Chondrocyte (in vitro differentiated cells): Measurements from ENCODE around the gene PPP6R1. TPM values are rescaled to one million over a fixed set of nuclear protein-coding genes. Genes with fewer than 3 reads are reported as not detected.

Experiments used
- DNase-seq: peaks from one replicate; pipeline ENCODE4 v3.0.0; 2021; ENCODE audit warnings: mixed read lengths, low spot score
- H3K27ac Mint-ChIP-seq: one replicate; pipeline ENCODE4 v1.8.0; 2021; ENCODE audit warnings: mild to moderate bottlenecking, moderate library complexity, mixed read lengths; ENCODE audit not compliant: unreplicated experiment
- H3K27me3 Mint-ChIP-seq: 2 replicates; pipeline ENCODE4 v1.8.0; 2021; ENCODE audit warnings: low read depth, mixed read lengths
- H3K36me3 Mint-ChIP-seq: 2 replicates; pipeline ENCODE4 v1.8.0; 2021; ENCODE audit warnings: low read depth, mixed read lengths
- H3K4me1 Mint-ChIP-seq: 2 replicates; pipeline ENCODE4 v1.8.0; 2021; ENCODE audit warnings: low read depth, mild to moderate bottlenecking, mixed read lengths
- H3K4me3 Mint-ChIP-seq: one replicate; pipeline ENCODE4 v1.8.0; 2021; ENCODE audit warnings: mild to moderate bottlenecking, moderate library complexity, mixed read lengths; ENCODE audit not compliant: unreplicated experiment
- H3K9me3 Mint-ChIP-seq: 2 replicates; pipeline ENCODE4 v1.8.0; 2021; ENCODE audit warnings: low read depth, mixed read lengths
- CTCF ChIP-seq: fragments of 200-600 bp; sonication (generic); IDR thresholded peaks from 2 replicates; pipeline ENCODE4 v1.5.0; 2021; ENCODE audit warnings: antibody characterized with exemption, mild to moderate bottlenecking, moderate library complexity
- total RNA-seq: library from RNA; stranded (reverse); gene quantifications from 3 replicates; pipeline ENCODE4 v1.2.1, GENCODE V29; 2021

The PPP6R1 gene
- total RNA-seq, 1 donor from 2014 or later, result 49.9 TPM

- Mint-ChIP-seq H3K36me3 (peaks cover 15% of the 10 kb centered on the region), H3K4me3 (peak overlapping the region; percentile 64), H3K27ac (peak overlapping the region; percentile 45), H3K9me3 (no peaks in the 10 kb centered on the region), H3K4me1 (peaks cover 9% of the 10 kb centered on the region), H3K27me3 (no peaks in the 10 kb centered on the region)
- DNase-seq, result no peak
- peak; percentile 97 for TF ChIP-seq CTCF
Measured at GRCh38 chr19:55301459-55302317, 42.9 kb upstream of the PPP6R1 start.

GRCh38 chr19:55300886-55301458 lies 42.2 kb upstream of the PPP6R1 start:
- H3K36me3 Mint-ChIP-seq, result peaks cover 11% of the 10 kb centered on the region
- TF ChIP-seq CTCF, result no peak

GRCh38 chr19:55299991-55300390 lies 41.2 kb upstream of the PPP6R1 start:
- H3K36me3 Mint-ChIP-seq, result peaks cover 15% of the 10 kb centered on the region
- H3K9me3 Mint-ChIP-seq, result no peaks in the 10 kb centered on the region
- no peak overlapping the region for H3K27ac Mint-ChIP-seq
- TF ChIP-seq CTCF, result no peak
- H3K4me1 Mint-ChIP-seq, result peaks cover 9% of the 10 kb centered on the region
- no peaks in the 10 kb centered on the region for H3K27me3 Mint-ChIP-seq
- H3K4me3 Mint-ChIP-seq, result no peak overlapping the region
- DNase-seq, result no peak

More at GRCh38 chr19:55300886-55301458, 42.2 kb upstream of the PPP6R1 start:
- DNase-seq, result no peak
- Mint-ChIP-seq H3K4me1 (peaks cover 9% of the 10 kb centered on the region), H3K27ac (no peak overlapping the region), H3K27me3 (no peaks in the 10 kb centered on the region), H3K9me3 (no peaks in the 10 kb centered on the region), H3K4me3 (peak overlapping the region; percentile 64)

- peaks cover 16% of the 10 kb centered on the region for H3K36me3 Mint-ChIP-seq
- H3K4me3 Mint-ChIP-seq, result no peak overlapping the region
- no peak overlapping the region for H3K27ac Mint-ChIP-seq
- DNase-seq, result no peak
- TF ChIP-seq CTCF, result no peak
- H3K4me1 Mint-ChIP-seq, result peaks cover 9% of the 10 kb centered on the region
- H3K27me3 Mint-ChIP-seq, result no peaks in the 10 kb centered on the region
- H3K9me3 Mint-ChIP-seq, result no peaks in the 10 kb centered on the region
Measured at GRCh38 chr19:55297267-55297666, 38.5 kb upstream of the PPP6R1 start.

- peaks cover 1% of the 10 kb centered on the region for H3K36me3 Mint-ChIP-seq
- no peak for DNase-seq
- H3K4me1 Mint-ChIP-seq, result peaks cover 12% of the 10 kb centered on the region
- H3K27me3 Mint-ChIP-seq, result no peaks in the 10 kb centered on the region
- H3K4me3 Mint-ChIP-seq, result no peak overlapping the region
- no peaks in the 10 kb centered on the region for H3K9me3 Mint-ChIP-seq
- no peak for TF ChIP-seq CTCF
- H3K27ac Mint-ChIP-seq, result no peak overlapping the region
Measured at GRCh38 chr19:55289117-55289796, 30.4 kb upstream of the PPP6R1 start.
